Activated naive CD8-positive, alpha-beta T cell (primary cell): ENCODE data around the gene GPC6.

ENCODE experiments used
- H3K27ac Mint-ChIP-seq: one replicate; pipeline ENCODE4 v1.8.0; 2021; ENCODE audit warnings: mixed read lengths
- H3K27me3 Mint-ChIP-seq: one replicate; pipeline ENCODE4 v1.8.0; 2021; ENCODE audit warnings: mixed read lengths
- H3K36me3 Mint-ChIP-seq: one replicate; pipeline ENCODE4 v1.8.0; 2021; ENCODE audit warnings: mixed read lengths
- H3K4me1 Mint-ChIP-seq: one replicate; pipeline ENCODE4 v1.8.0; 2021; ENCODE audit warnings: low read depth, mixed read lengths
- H3K4me3 Mint-ChIP-seq: one replicate; pipeline ENCODE4 v1.8.0; 2021; ENCODE audit warnings: mild to moderate bottlenecking, mixed read lengths
- H3K9me3 Mint-ChIP-seq: one replicate; pipeline ENCODE4 v1.8.0; 2021; ENCODE audit warnings: low read depth, mixed read lengths

The GPC6 gene

GRCh38 chr13:93344048-93344705 lies 117.6 kb downstream of the GPC6 start:
- H3K4me1 Mint-ChIP-seq, result no peaks in the 10 kb centered on the region
- H3K27ac Mint-ChIP-seq, result no peak overlapping the region
- no peaks in the 10 kb centered on the region for H3K36me3 Mint-ChIP-seq
- peaks cover 14% of the 10 kb centered on the region for H3K9me3 Mint-ChIP-seq
- H3K4me3 Mint-ChIP-seq, result no peak overlapping the region
- H3K27me3 Mint-ChIP-seq, result no peaks in the 10 kb centered on the region

GRCh38 chr13:93345024-93345423 lies 118.4 kb downstream of the GPC6 start:
- H3K9me3 Mint-ChIP-seq, result peaks cover 14% of the 10 kb centered on the region
- H3K4me1 Mint-ChIP-seq, result no peaks in the 10 kb centered on the region
- no peak overlapping the region for H3K4me3 Mint-ChIP-seq
- H3K27ac Mint-ChIP-seq, result no peak overlapping the region
- no peaks in the 10 kb centered on the region for H3K36me3 Mint-ChIP-seq
- no peaks in the 10 kb centered on the region for H3K27me3 Mint-ChIP-seq

GRCh38 chr13:93345770-93346169 lies 119.2 kb downstream of the GPC6 start:
- H3K9me3 Mint-ChIP-seq, result peaks cover 11% of the 10 kb centered on the region
- no peak overlapping the region for H3K4me3 Mint-ChIP-seq

GRCh38 chr13:93352616-93353015 lies 126.0 kb downstream of the GPC6 start:
- H3K27me3 Mint-ChIP-seq, result no peaks in the 10 kb centered on the region
- H3K4me3 Mint-ChIP-seq, result no peak overlapping the region
- H3K27ac Mint-ChIP-seq, result no peak overlapping the region
- H3K9me3 Mint-ChIP-seq, result no peaks in the 10 kb centered on the region
- no peaks in the 10 kb centered on the region for H3K36me3 Mint-ChIP-seq
- H3K4me1 Mint-ChIP-seq, result no peaks in the 10 kb centered on the region

More at GRCh38 chr13:93345770-93346169, 119.2 kb downstream of the GPC6 start:
- H3K27me3 Mint-ChIP-seq, result no peaks in the 10 kb centered on the region
- H3K36me3 Mint-ChIP-seq, result no peaks in the 10 kb centered on the region
- no peak overlapping the region for H3K27ac Mint-ChIP-seq
- H3K4me1 Mint-ChIP-seq, result no peaks in the 10 kb centered on the region

- Mint-ChIP-seq H3K36me3 (no peaks in the 10 kb centered on the region), H3K9me3 (no peaks in the 10 kb centered on the region), H3K27ac (no peak overlapping the region), H3K4me3 (no peak overlapping the region), H3K4me1 (no peaks in the 10 kb centered on the region), H3K27me3 (no peaks in the 10 kb centered on the region)
These were observed 128.5 kb downstream of the GPC6 start for GRCh38 chr13:93355094-93355493.

- no peaks in the 10 kb centered on the region for H3K27me3 Mint-ChIP-seq
- no peaks in the 10 kb centered on the region for H3K36me3 Mint-ChIP-seq
- no peaks in the 10 kb centered on the region for H3K4me1 Mint-ChIP-seq
- no peaks in the 10 kb centered on the region for H3K9me3 Mint-ChIP-seq
- H3K4me3 Mint-ChIP-seq, result no peak overlapping the region
- H3K27ac Mint-ChIP-seq, result no peak overlapping the region
These were observed 129.9 kb downstream of the GPC6 start for GRCh38 chr13:93356469-93356868.

- H3K4me1 Mint-ChIP-seq, result no peaks in the 10 kb centered on the region
- H3K4me3 Mint-ChIP-seq, result no peak overlapping the region
- H3K9me3 Mint-ChIP-seq, result no peaks in the 10 kb centered on the region
- H3K27ac Mint-ChIP-seq, result no peak overlapping the region
- no peaks in the 10 kb centered on the region for H3K36me3 Mint-ChIP-seq
- no peaks in the 10 kb centered on the region for H3K27me3 Mint-ChIP-seq
These were observed 133.4 kb downstream of the GPC6 start for GRCh38 chr13:93360021-93360420.

- no peak overlapping the region for H3K27ac Mint-ChIP-seq
- H3K36me3 Mint-ChIP-seq, result no peaks in the 10 kb centered on the region
- no peaks in the 10 kb centered on the region for H3K9me3 Mint-ChIP-seq
- no peaks in the 10 kb centered on the region for H3K27me3 Mint-ChIP-seq
- no peak overlapping the region for H3K4me3 Mint-ChIP-seq
- H3K4me1 Mint-ChIP-seq, result no peaks in the 10 kb centered on the region
These were observed 135.1 kb downstream of the GPC6 start for GRCh38 chr13:93361703-93362102.

- Mint-ChIP-seq H3K4me1 (no peaks in the 10 kb centered on the region), H3K4me3 (no peak overlapping the region), H3K36me3 (no peaks in the 10 kb centered on the region), H3K27me3 (no peaks in the 10 kb centered on the region), H3K27ac (no peak overlapping the region), H3K9me3 (no peaks in the 10 kb centered on the region)
These were observed 137.6 kb downstream of the GPC6 start for GRCh38 chr13:93364166-93364565.

GRCh38 chr13:93368296-93368695 lies 141.7 kb downstream of the GPC6 start:
- Mint-ChIP-seq H3K9me3 (no peaks in the 10 kb centered on the region), H3K4me1 (no peaks in the 10 kb centered on the region), H3K27me3 (peaks cover 6% of the 10 kb centered on the region), H3K36me3 (no peaks in the 10 kb centered on the region), H3K4me3 (no peak overlapping the region), H3K27ac (no peak overlapping the region)

GRCh38 chr13:93368718-93369117 lies 142.1 kb downstream of the GPC6 start:
- Mint-ChIP-seq H3K4me3 (no peak overlapping the region), H3K36me3 (no peaks in the 10 kb centered on the region), H3K27ac (no peak overlapping the region), H3K9me3 (no peaks in the 10 kb centered on the region), H3K4me1 (no peaks in the 10 kb centered on the region), H3K27me3 (peaks cover 6% of the 10 kb centered on the region)

GRCh38 chr13:93372856-93373255 lies 146.2 kb downstream of the GPC6 start:
- Mint-ChIP-seq H3K27ac (no peak overlapping the region), H3K9me3 (no peaks in the 10 kb centered on the region), H3K27me3 (peaks cover 6% of the 10 kb centered on the region), H3K4me3 (no peak overlapping the region), H3K36me3 (no peaks in the 10 kb centered on the region), H3K4me1 (no peaks in the 10 kb centered on the region)

GRCh38 chr13:93375491-93375890 lies 148.9 kb downstream of the GPC6 start:
- H3K4me1 Mint-ChIP-seq, result no peaks in the 10 kb centered on the region
- no peak overlapping the region for H3K27ac Mint-ChIP-seq
- no peaks in the 10 kb centered on the region for H3K9me3 Mint-ChIP-seq
- no peak overlapping the region for H3K4me3 Mint-ChIP-seq
- no peaks in the 10 kb centered on the region for H3K36me3 Mint-ChIP-seq
- H3K27me3 Mint-ChIP-seq, result peaks cover 7% of the 10 kb centered on the region

- peaks cover 2% of the 10 kb centered on the region for H3K27me3 Mint-ChIP-seq
- H3K4me1 Mint-ChIP-seq, result no peaks in the 10 kb centered on the region
- no peak overlapping the region for H3K27ac Mint-ChIP-seq
- no peaks in the 10 kb centered on the region for H3K36me3 Mint-ChIP-seq
- no peak overlapping the region for H3K4me3 Mint-ChIP-seq
- H3K9me3 Mint-ChIP-seq, result no peaks in the 10 kb centered on the region
These were observed 150.6 kb downstream of the GPC6 start for GRCh38 chr13:93377196-93377595.

GRCh38 chr13:93378184-93378583 lies 151.6 kb downstream of the GPC6 start:
- Mint-ChIP-seq H3K9me3 (no peaks in the 10 kb centered on the region), H3K27ac (no peak overlapping the region), H3K36me3 (no peaks in the 10 kb centered on the region), H3K4me1 (no peaks in the 10 kb centered on the region), H3K27me3 (peaks cover 2% of the 10 kb centered on the region), H3K4me3 (no peak overlapping the region)

- H3K4me3 Mint-ChIP-seq, result no peak overlapping the region
- no peaks in the 10 kb centered on the region for H3K36me3 Mint-ChIP-seq
- H3K27me3 Mint-ChIP-seq, result no peaks in the 10 kb centered on the region
- H3K27ac Mint-ChIP-seq, result no peak overlapping the region
- H3K4me1 Mint-ChIP-seq, result no peaks in the 10 kb centered on the region
- no peaks in the 10 kb centered on the region for H3K9me3 Mint-ChIP-seq
These were observed 159.5 kb downstream of the GPC6 start for GRCh38 chr13:93386116-93386515.
